ENCODE results near the gene INSIG1.

- TF ChIP-seq EZH2 (IDR thresholded peaks at IDR 0.05; ENCODE audit: insufficient read depth, low read length) = no peak
- TF ChIP-seq CTCF (IDR thresholded peaks at IDR 0.05; ENCODE audit: insufficient read depth, low read depth, low read length) = no peak
These were observed 40.0 kb upstream of the INSIG1 start for GRCh38 chr7:155257482-155258225.

Measured in astrocyte (in vitro differentiated cells and primary cell).